GM21367 (cell line): ENCODE measurements around the gene MRFAP1L1.

ENCODE experiments used
- ATAC-seq: cut with Tn5 transposase; IDR thresholded peaks from one replicate; pipeline ENCODE4 v1.9.1; 2021; ENCODE audit not compliant: unreplicated experiment

Gene MRFAP1L1

DNA sequence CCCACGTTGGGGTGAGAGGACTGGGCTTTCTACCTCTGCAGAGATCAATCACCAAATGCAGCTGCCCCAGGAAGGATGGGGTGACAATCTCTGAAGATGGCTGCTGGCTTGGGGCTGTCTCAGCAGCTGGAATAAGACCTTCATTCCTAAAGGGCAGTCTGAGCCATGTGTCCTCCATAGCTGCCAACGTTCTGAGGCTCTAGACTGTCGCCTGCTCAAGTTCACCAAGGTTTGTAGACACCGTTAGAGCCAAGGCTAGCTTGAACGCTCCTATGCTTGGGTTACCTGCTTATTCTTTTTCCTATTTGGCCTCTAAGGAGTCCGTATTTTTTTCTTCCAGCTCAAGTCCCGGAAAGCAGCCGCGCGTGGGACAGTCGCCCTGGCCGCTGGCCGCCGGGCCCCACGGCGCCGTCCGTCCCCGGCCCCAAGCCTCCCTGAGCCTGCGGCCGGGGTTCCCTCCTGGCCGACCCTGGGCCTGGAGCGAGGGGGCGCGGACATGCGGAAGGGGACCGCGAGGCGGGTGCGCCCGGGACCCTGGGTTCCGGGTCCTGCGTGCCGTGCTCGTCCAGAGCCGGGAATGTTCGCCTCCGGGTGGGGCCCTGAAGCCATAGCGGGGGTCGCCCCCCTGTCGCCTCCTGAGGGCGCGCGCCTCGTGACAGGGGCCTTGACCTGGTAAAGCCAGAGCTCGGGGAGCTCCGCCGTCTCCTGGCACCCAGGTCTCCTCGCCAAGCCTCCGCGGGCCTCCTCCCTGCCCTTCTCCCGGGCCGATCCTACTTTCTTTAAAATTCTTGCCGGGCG is 45.9 kb downstream of the MRFAP1L1 start:
- no peak for ATAC-seq

- ATAC-seq: no peak
These were observed 47.1 kb downstream of the MRFAP1L1 start for GRCh38 chr4:6662591-6662990.

DNA sequence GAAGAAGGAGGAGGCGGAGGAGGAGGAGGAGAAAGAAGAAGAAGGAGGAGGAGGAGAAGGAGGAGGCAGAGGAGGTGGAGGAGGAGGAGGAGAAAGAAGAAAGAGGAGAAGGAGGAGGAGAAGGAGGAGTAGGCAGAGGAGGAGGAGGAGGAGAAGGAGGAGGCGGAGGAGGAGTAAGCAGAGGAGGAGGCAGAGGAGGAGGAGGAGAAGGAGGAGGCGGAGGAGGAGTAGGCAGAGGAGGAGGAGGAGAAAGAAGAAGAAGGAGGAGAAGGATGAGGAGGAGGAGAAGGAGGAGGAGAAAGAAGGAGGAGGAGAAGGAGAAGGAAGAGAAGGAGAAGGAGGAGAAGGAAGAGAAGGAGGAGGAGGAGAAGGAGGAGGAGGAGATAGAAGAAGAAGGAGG is 49.2 kb downstream of the MRFAP1L1 start:
- no peak for ATAC-seq

DNA sequence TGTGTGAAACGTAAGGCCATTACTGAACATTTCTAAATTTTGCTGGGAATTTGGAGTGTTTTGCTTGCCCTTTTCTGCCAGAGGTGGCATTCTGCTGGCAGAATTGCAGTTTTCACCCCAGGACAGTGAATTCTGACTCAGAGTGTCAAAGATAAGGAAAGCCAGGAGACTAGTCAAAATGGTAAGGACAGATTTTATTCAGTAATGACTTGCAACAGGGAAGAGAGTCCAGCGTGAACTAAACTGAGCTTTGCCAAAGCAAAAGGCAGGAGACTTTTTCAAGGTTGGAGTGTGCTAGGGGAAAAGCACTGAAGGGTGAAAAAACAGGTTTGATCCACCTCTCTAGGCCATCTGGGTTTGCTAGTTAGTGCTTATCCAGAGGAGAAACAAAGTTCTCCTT is 49.8 kb downstream of the MRFAP1L1 start:
- no peak for ATAC-seq

- no peak for ATAC-seq
These were observed 51.0 kb downstream of the MRFAP1L1 start for GRCh38 chr4:6658597-6659075.

DNA sequence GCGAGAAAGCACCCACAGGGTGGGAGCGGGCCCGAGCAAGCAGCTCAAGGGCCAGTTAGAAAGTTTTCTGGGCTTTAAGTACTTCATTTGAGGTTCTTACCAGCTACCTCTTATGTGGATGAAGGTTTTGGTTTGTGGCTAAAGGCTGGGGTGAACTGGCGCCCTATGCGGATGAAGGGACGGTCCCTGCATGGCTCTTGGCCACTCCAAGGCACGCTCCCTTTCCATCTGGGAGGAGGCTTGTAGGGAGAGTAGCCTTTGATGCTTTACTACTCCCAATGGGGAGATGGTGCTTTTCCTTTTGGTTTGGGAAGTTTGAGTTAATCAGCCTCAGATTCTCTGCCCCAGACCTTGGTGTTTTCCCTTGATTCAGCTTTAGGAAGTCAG is 51.5 kb downstream of the MRFAP1L1 start:
- no peak for ATAC-seq
